ENCODE data around the gene POU3F3.

DNA sequence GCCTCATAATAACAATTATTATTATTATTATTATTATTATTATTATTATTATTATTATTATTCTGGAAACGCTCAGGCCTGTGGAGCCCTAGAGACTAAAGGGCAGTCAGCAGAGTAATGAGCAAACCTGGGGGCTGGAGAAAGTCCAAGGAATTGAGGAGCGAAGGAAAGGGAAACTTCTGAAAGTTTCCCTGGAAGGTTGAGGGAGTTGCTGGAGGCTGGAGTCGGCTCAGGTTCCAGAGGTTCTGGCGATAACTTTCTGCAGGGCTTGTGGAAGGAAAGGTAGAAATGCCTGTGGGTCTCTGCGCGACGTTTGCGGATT lies 9.2 kb downstream of the POU3F3 start:
- TF ChIP-seq CTCF (conservative IDR thresholded peaks at IDR 0.05; ENCODE audit: low read length) = no peak
- no peak for TF ChIP-seq EZH2phosphoT487 (IDR thresholded peaks at IDR 0.05; ENCODE audit: borderline replicate concordance, low read depth, low read length)
